Measurements from ENCODE around the gene ACE. TPM values are rescaled to one million over a fixed set of nuclear protein-coding genes. Genes with fewer than 3 reads are reported as not detected.
"Not testable (repeated sequence)": the region's sequence is repeated elsewhere in the genome, so short reads cannot be mapped to it uniquely, and the experiment has no call there.

The ACE gene
- total RNA-seq, 4 donors from 2014 or later = 4.2 to 20.2 (median 12.0) TPM

GRCh38 chr17:63450551-63450950 is 26.3 kb upstream of the ACE start:
- no peak for DNase-seq (ENCODE audit: low spot score)
- TF ChIP-seq CTCF (IDR thresholded peaks at IDR 0.05) = no peak
- no peak for ATAC-seq (ENCODE audit: low FRiP score)

- ATAC-seq (ENCODE audit: low FRiP score) (no peak), DNase-seq (ENCODE audit: low spot score) (no peak)
- TF ChIP-seq CTCF (IDR thresholded peaks at IDR 0.05) = no peak
Measured at GRCh38 chr17:63451150-63451549, 25.7 kb upstream of the ACE start.

- ATAC-seq (ENCODE audit: low FRiP score) (no peak), DNase-seq (ENCODE audit: low spot score) (no peak)
- no peak for TF ChIP-seq CTCF (IDR thresholded peaks at IDR 0.05)
Measured at GRCh38 chr17:63452046-63452961, 24.6 kb upstream of the ACE start.

- ATAC-seq (ENCODE audit: low FRiP score) = no peak
- TF ChIP-seq CTCF (IDR thresholded peaks at IDR 0.05) = no peak
- DNase-seq (ENCODE audit: low spot score) = no peak
Measured at GRCh38 chr17:63452962-63453551, 23.8 kb upstream of the ACE start.

- DNase-seq (ENCODE audit: low spot score); ATAC-seq (ENCODE audit: low FRiP score): not testable (repeated sequence)
Measured at GRCh38 chr17:63454357-63454756, 22.5 kb upstream of the ACE start.

- DNase-seq (ENCODE audit: low spot score) = no peak
- ATAC-seq (ENCODE audit: low FRiP score) = no peak
- TF ChIP-seq CTCF (IDR thresholded peaks at IDR 0.05) = no peak
Measured at GRCh38 chr17:63454915-63455314, 21.9 kb upstream of the ACE start.

GRCh38 chr17:63455417-63455816 is 21.4 kb upstream of the ACE start:
- ATAC-seq (ENCODE audit: low FRiP score) (no peak), DNase-seq (ENCODE audit: low spot score) (no peak)
- TF ChIP-seq CTCF (IDR thresholded peaks at IDR 0.05) = no peak

Data from omental fat pad (tissue), 4 donors.